ENCODE measurements around the gene FXYD4.

GRCh38 chr10:43373461-43373860, 2.0 kb downstream of the FXYD4 start:
- TF ChIP-seq CTCF (IDR thresholded peaks at IDR 0.05) (no peak), ZFX (IDR thresholded peaks at IDR 0.05; ENCODE audit: borderline replicate concordance) (no peak)
